SJSA1 (cell line): ENCODE measurements around the gene OTUD4. TPM values are rescaled to one million over a fixed set of nuclear protein-coding genes. Genes with fewer than 3 reads are reported as not detected.

ENCODE experiments used
- DNase-seq, 2 experiments: peaks; one replicate each; pipeline ENCODE4 v3.0.0-alpha.2; 2015 to 2020; ENCODE audit warnings: low spot score in 2 of 2, low read depth in 1 of 2
- H3K27ac ChIP-seq: fragments of 250-450 bp; sonication (Bioruptor Pico); 2 replicates; pipeline ENCODE4 v1.5.1; 2020; ENCODE audit warnings: mild to moderate bottlenecking, moderate library complexity
- H3K27me3 ChIP-seq: fragments of 250-450 bp; sonication (Bioruptor Pico); replicated peaks from 2 replicates; pipeline ENCODE4 v1.5.1; 2020; ENCODE audit warnings: mild to moderate bottlenecking, moderate library complexity
- H3K36me3 ChIP-seq: fragments of 250-450 bp; sonication (Bioruptor Pico); 2 replicates; pipeline ENCODE4 v1.5.1; 2020; ENCODE audit warnings: mild to moderate bottlenecking
- H3K4me1 ChIP-seq: fragments of 250-450 bp; sonication (Bioruptor Pico); replicated peaks from 2 replicates; pipeline ENCODE4 v1.6.1; 2021; ENCODE audit warnings: mild to moderate bottlenecking
- H3K4me3 ChIP-seq: fragments of 250-450 bp; sonication (Bioruptor Pico); 2 replicates; pipeline ENCODE4 v1.5.1; 2020; ENCODE audit warnings: mild to moderate bottlenecking
- H3K9me3 ChIP-seq: fragments of 250-450 bp; sonication (Bioruptor Pico); replicated peaks from 2 replicates; pipeline ENCODE4 v1.5.1; 2020; ENCODE audit warnings: mild to moderate bottlenecking
- total RNA-seq: library from RNA; depleted of rRNA; stranded (reverse); fragments of >200 nt; shearing (Covaris generic); gene quantifications from 2 replicates; pipeline ENCODE4 v1.2.3, GENCODE V29; 2014; rRNA removed

The OTUD4 gene
- total RNA-seq, 1 experiment from 2014 or later: 9.0 TPM

DNA sequence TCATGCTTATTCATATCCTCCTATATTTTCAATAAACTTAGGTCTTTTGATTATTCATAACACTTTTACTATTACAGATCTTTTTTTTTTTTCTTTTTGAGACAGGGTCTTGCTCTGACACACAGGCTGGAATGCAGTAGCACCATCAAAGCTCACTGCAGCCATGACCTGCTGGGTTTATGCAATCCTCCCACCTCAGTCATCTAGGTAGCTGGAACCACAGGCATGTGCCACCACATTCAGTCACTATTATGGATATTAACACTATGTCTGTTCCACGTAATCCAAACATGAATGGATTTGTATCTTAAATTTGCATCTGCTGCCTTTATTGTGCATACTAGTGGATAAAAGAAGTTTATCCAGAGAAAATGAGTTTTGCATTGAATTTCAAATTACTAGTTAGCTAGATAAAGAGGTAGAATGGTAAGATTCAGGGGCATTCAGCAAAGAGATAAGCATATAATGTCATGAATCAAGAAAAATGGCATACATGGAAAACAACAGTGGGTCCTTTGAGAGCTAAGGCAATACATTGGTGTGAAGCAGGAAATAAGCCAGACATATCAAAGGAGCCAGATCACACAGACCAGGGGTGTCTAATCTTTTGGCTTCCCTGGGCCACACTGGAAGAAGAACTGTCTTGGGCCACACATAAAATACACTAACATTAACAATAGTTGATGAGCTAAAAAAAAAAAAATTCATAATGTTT is 96.3 kb downstream of the OTUD4 start:
- no peaks in the 10 kb centered on the region for H3K4me1 ChIP-seq
- H3K27ac ChIP-seq: no peak overlapping the region
- H3K4me3 ChIP-seq: no peak overlapping the region
- H3K27me3 ChIP-seq: no peaks in the 10 kb centered on the region
- no peak for DNase-seq
- H3K9me3 ChIP-seq: no peaks in the 10 kb centered on the region
- peaks cover 47% of the 10 kb centered on the region for H3K36me3 ChIP-seq

Other genes starting within 250 kb of the OTUD4 start
- 28.5 and 57.1 TPM in 2 replicates for gene ANAPC10, start 82.4 kb downstream of the OTUD4 start, total RNA-seq
- gene ABCE1, start 82.3 kb downstream of the OTUD4 start, total RNA-seq: 162 and 170 TPM in 2 replicates